Mesenchymal stem cell (in vitro differentiated cells and primary cell): Measurements from ENCODE around the gene OR10P1.
A peak's percentile ranks its signal among the peaks of the same experiment; 100 is the strongest.

Experiments
- DNase-seq: peaks from one replicate; pipeline ENCODE4 v3.0.0-alpha.2; 2013
- H2AFZ ChIP-seq: one replicate; pipeline ENCODE4 v1.6.1; 2013; ENCODE audit warnings: low read depth, mild to moderate bottlenecking, control low read depth, inconsistent platforms, low read length, moderate library complexity
- H2AK5ac ChIP-seq: 2 replicates; pipeline ENCODE4 v1.6.1; 2013; ENCODE audit warnings: low read length, moderate library complexity, mild to moderate bottlenecking, inconsistent platforms; ENCODE audit not compliant: severe bottlenecking
- H2BK120ac ChIP-seq: one replicate; pipeline ENCODE4 v1.6.1; 2013; ENCODE audit warnings: low read depth, mild to moderate bottlenecking, inconsistent platforms, low read length, moderate library complexity
- H2BK12ac ChIP-seq, 2 experiments: one replicate each; pipeline ENCODE4 v1.6.1; 2013; ENCODE audit warnings: inconsistent platforms in 2 of 2, low read length in 2 of 2, mild to moderate bottlenecking in 2 of 2, moderate library complexity in 2 of 2, control low read depth in 1 of 2
- H2BK15ac ChIP-seq: one replicate; pipeline ENCODE4 v1.6.1; 2013; ENCODE audit warnings: mild to moderate bottlenecking, low read depth, inconsistent platforms; ENCODE audit not compliant: poor library complexity, severe bottlenecking
- H2BK5ac ChIP-seq: 2 replicates; pipeline ENCODE4 v1.6.1; 2013; ENCODE audit warnings: low read depth, mild to moderate bottlenecking, low read length, control low read depth, inconsistent platforms; ENCODE audit not compliant: poor library complexity, severe bottlenecking
- H3K14ac ChIP-seq, 2 experiments: one replicate each; pipeline ENCODE4 v1.6.1; 2013; ENCODE audit warnings: inconsistent platforms in 2 of 2, low read length in 2 of 2, control low read depth in 1 of 2, mild to moderate bottlenecking in 1 of 2, moderate library complexity in 1 of 2
- H3K18ac ChIP-seq, 2 experiments: one replicate each; pipeline ENCODE4 v1.6.1; 2013; ENCODE audit warnings: inconsistent platforms in 2 of 2, low read length in 2 of 2, control low read depth in 1 of 2, low read depth in 1 of 2, mild to moderate bottlenecking in 1 of 2
- H3K23ac ChIP-seq, 2 experiments: one replicate each; pipeline ENCODE4 v1.6.1; 2013; ENCODE audit warnings: inconsistent platforms in 2 of 2, low read length in 2 of 2, mild to moderate bottlenecking in 2 of 2, moderate library complexity in 2 of 2, control low read depth in 1 of 2
- H3K27ac ChIP-seq: 2 replicates; pipeline ENCODE4 v1.5.1; 2013; ENCODE audit warnings: mild to moderate bottlenecking, moderate library complexity, low read length, control low read depth, inconsistent platforms; ENCODE audit not compliant: poor library complexity, severe bottlenecking
- H3K27me3 ChIP-seq, 2 experiments: 2 replicates each; pipeline versions ENCODE4 v1.6.1 to v1.7.0; 2013; ENCODE audit warnings: low read length in 2 of 2, mild to moderate bottlenecking in 2 of 2, moderate library complexity in 2 of 2, control low read depth in 1 of 2, inconsistent platforms in 1 of 2; ENCODE audit not compliant: control insufficient read depth in 1 of 2, insufficient read depth in 1 of 2
- H3K36me3 ChIP-seq, 2 experiments: 2 replicates each; pipeline versions ENCODE4 v1.6.1 to v1.7.0; 2013; ENCODE audit warnings: low read length in 2 of 2, control low read depth in 1 of 2, inconsistent platforms in 1 of 2, low read depth in 1 of 2, mild to moderate bottlenecking in 1 of 2; ENCODE audit not compliant: insufficient read depth in 2 of 2, control insufficient read depth in 1 of 2
- H3K4ac ChIP-seq, 2 experiments: one replicate each; pipeline ENCODE4 v1.6.1; 2013; ENCODE audit warnings: inconsistent platforms in 2 of 2, low read length in 2 of 2, mild to moderate bottlenecking in 2 of 2, moderate library complexity in 2 of 2, control low read depth in 1 of 2, low read depth in 1 of 2
- H3K4me1 ChIP-seq: 2 replicates; pipeline ENCODE4 v1.6.1; 2013; ENCODE audit warnings: low read depth, low read length, control low read depth; ENCODE audit not compliant: control insufficient read depth, insufficient read depth
- H3K4me2 ChIP-seq: 2 replicates; pipeline ENCODE4 v1.6.1; 2013; ENCODE audit warnings: low read length, mild to moderate bottlenecking, inconsistent platforms; ENCODE audit not compliant: poor library complexity, severe bottlenecking
- H3K4me3 ChIP-seq, 2 experiments: 2 replicates each; pipeline versions ENCODE4 v1.5.1 to v1.7.0; 2013; ENCODE audit warnings: low read length in 2 of 2, mild to moderate bottlenecking in 2 of 2, control low read depth in 1 of 2, low read depth in 1 of 2; ENCODE audit not compliant: insufficient read depth in 1 of 2
- H3K79me1 ChIP-seq: replicated peaks from 2 replicates; pipeline ENCODE4 v1.6.1; 2013; ENCODE audit warnings: mild to moderate bottlenecking, control low read depth, low read length, inconsistent platforms; ENCODE audit not compliant: poor library complexity, severe bottlenecking
- H3K9ac ChIP-seq: 2 replicates; pipeline ENCODE4 v1.7.0; 2013; ENCODE audit warnings: mild to moderate bottlenecking, low read length, moderate library complexity
- H3K9me3 ChIP-seq: 2 replicates; pipeline ENCODE4 v1.7.0; 2013; ENCODE audit warnings: mild to moderate bottlenecking, low read length; ENCODE audit not compliant: control insufficient read depth
- H4K8ac ChIP-seq: one replicate; pipeline ENCODE4 v1.6.1; 2013; ENCODE audit warnings: inconsistent platforms, mild to moderate bottlenecking, low read length, moderate library complexity
- H4K91ac ChIP-seq: one replicate; pipeline ENCODE4 v1.6.1; 2013; ENCODE audit warnings: mild to moderate bottlenecking, low read length, inconsistent platforms
- WGBS: methylation state at CpG from one replicate; pipeline ENCODE4 v1.1.7; 2013; ENCODE audit warnings: mixed read lengths; 5-methylcytosine and 5-hydroxymethylcytosine counted together

The OR10P1 gene

GRCh38 chr12:55642267-55642666, 5.6 kb downstream of the OR10P1 start:
- Histone ChIP-seq H3K18ac (no peak overlapping the region), H2AFZ (no peak overlapping the region), H4K8ac (no peak overlapping the region), H3K4me2 (no peak overlapping the region), H2AK5ac (no peak overlapping the region), H3K9me3 (no peaks in the 10 kb centered on the region), H3K27ac (no peak overlapping the region), H4K91ac (no peak overlapping the region), H3K4me1 (peaks cover 4% of the 10 kb centered on the region), H2BK120ac (no peak overlapping the region), H2BK12ac (no peak overlapping the region), H3K4me3 (no peak overlapping the region), H3K9ac (no peak overlapping the region), H2BK15ac (no peak overlapping the region), H3K36me3 (peaks cover 0 to 4% of the 10 kb centered on the region in 2 experiments), H3K23ac (no peak overlapping the region), H3K14ac (no peak overlapping the region), H3K27me3 (peaks cover 30 to 40% of the 10 kb centered on the region in 2 experiments), H3K4ac (no peak overlapping the region), H3K79me1 (no peaks in the 10 kb centered on the region), H2BK5ac (no peak overlapping the region)
- WGBS = 34% methylated on average over 2 of the region's 2 CpGs
- DNase-seq = no peak

DNA sequence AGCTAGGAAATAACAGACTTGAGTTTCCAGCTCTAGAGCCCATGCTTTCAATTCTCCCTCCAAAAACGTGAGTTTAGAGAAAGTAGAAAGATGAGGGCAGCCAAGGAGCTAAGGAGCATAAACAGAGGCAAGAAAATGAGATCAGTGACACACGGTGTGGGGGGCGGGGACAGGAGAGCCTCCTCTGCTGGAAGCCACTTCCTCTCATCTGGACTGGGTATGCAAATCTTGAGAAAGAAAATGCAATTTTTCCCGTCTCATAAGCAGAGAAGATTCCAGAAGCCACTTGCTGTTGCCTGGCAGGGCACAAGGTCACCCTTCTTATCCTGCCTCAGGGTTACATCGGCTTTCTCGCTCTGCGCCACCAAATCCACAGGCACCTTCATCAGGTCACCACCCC, 6.0 kb downstream of the OR10P1 start:
- Histone ChIP-seq H3K4ac (no peak overlapping the region), H3K4me1 (peaks cover 4% of the 10 kb centered on the region), H4K91ac (no peak overlapping the region), H3K79me1 (no peaks in the 10 kb centered on the region), H3K23ac (no peak overlapping the region), H3K9me3 (no peaks in the 10 kb centered on the region), H2BK120ac (no peak overlapping the region), H2BK15ac (no peak overlapping the region), H3K4me2 (no peak overlapping the region), H3K27ac (no peak overlapping the region), H3K27me3 (peaks cover 27 to 35% of the 10 kb centered on the region in 2 experiments), H3K4me3 (no peak overlapping the region), H3K9ac (no peak overlapping the region), H2AFZ (no peak overlapping the region), H3K14ac (no peak overlapping the region), H4K8ac (no peak overlapping the region), H3K18ac (no peak overlapping the region), H2BK12ac (no peak overlapping the region), H3K36me3 (peaks cover 0 to 4% of the 10 kb centered on the region in 2 experiments), H2BK5ac (no peak overlapping the region), H2AK5ac (no peak overlapping the region)
- 77% methylated on average over 5 of the region's 7 CpGs for WGBS
- DNase-seq = no peak

GRCh38 chr12:55644591-55644990, 7.9 kb downstream of the OR10P1 start:
- H2AK5ac ChIP-seq = no peak overlapping the region
- H3K23ac ChIP-seq = no peak overlapping the region
- H2BK120ac ChIP-seq = no peak overlapping the region
- no peak overlapping the region for H3K18ac ChIP-seq
- peaks cover 4% of the 10 kb centered on the region for H3K4me1 ChIP-seq
- H3K9ac ChIP-seq = no peak overlapping the region
- no peak overlapping the region for H3K4me2 ChIP-seq
- H2BK15ac ChIP-seq = no peak overlapping the region
- no peak overlapping the region for H2BK5ac ChIP-seq
- peaks cover 0 to 4% of the 10 kb centered on the region in 2 experiments for H3K36me3 ChIP-seq
- peaks cover 15 to 19% of the 10 kb centered on the region in 2 experiments for H3K27me3 ChIP-seq
- no peak overlapping the region for H3K4ac ChIP-seq
- H3K4me3 ChIP-seq = no peak overlapping the region
- no peak overlapping the region for H4K8ac ChIP-seq
- no peaks in the 10 kb centered on the region for H3K79me1 ChIP-seq
- no peak overlapping the region for H3K27ac ChIP-seq
- no peaks in the 10 kb centered on the region for H3K9me3 ChIP-seq
- no peak for DNase-seq
- H2BK12ac ChIP-seq = no peak overlapping the region
- WGBS = no CpG with 5 or more reads among the region's 1 CpG
- H4K91ac ChIP-seq = no peak overlapping the region
- H3K14ac ChIP-seq = no peak overlapping the region
- no peak overlapping the region for H2AFZ ChIP-seq

DNA sequence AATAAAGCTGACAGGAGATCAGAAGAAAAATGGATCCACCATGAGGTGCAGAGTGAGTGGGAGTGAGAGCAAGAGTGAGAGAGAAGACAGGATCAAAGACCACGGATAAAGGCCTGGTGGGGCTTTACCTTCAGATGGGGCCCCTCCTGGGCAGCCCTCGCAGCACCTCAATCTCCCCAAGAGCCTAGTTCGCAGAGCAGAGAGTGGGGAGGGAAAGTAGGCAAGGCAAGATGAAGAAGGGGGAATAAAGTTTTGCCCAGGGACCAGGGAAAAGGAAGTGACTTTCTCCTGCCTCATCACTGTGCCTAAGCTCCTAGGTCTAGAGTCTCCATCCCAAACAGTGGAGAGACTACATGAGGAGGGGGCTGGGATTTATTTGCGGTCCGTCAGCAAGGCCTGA, 10.3 kb downstream of the OR10P1 start:
- Histone ChIP-seq H4K91ac (no peak overlapping the region), H3K36me3 (peaks cover 0 to 4% of the 10 kb centered on the region in 2 experiments), H4K8ac (no peak overlapping the region), H3K27me3 (no peaks in the 10 kb centered on the region), H3K4ac (no peak overlapping the region), H2BK12ac (no peak overlapping the region), H2BK15ac (no peak overlapping the region), H2AK5ac (no peak overlapping the region), H2AFZ (no peak overlapping the region), H3K9ac (peak overlapping the region; percentile 70), H3K79me1 (no peaks in the 10 kb centered on the region), H2BK5ac (no peak overlapping the region), H3K27ac (no peak overlapping the region), H2BK120ac (no peak overlapping the region), H3K4me3 (no peak overlapping the region), H3K4me2 (no peak overlapping the region), H3K9me3 (no peaks in the 10 kb centered on the region), H3K18ac (no peak overlapping the region), H3K14ac (no peak overlapping the region), H3K23ac (no peak overlapping the region), H3K4me1 (peaks cover 5% of the 10 kb centered on the region)
- WGBS = 93% methylated on average over 5 of the region's 5 CpGs
- DNase-seq = no peak
